ENCODE measurements around the gene RNF214.
"Not testable (repeated sequence)": the region's sequence is repeated elsewhere in the genome, so short reads cannot be mapped to it uniquely, and the experiment has no call there.

DNA sequence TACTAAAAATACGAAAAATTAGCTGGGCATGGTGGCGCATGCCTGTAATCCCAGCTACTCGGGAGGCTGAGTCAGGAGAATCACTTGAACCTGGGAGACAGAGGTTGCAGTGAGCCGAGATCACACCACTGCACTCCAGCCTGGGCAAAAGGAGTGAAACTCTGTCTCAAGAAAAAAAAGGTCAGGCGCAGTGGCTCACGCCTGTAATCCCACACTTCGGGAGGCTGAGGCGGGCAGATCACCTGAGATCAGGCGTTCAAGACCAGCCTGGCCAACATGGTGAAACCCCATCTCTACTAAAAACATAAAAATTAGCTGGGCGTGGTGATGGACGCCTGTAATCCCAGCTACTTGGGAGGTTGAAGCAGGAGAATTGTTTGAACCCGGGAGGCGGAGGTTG is 49.3 kb upstream of the RNF214 start:
- TF ChIP-seq, protein P1, sequence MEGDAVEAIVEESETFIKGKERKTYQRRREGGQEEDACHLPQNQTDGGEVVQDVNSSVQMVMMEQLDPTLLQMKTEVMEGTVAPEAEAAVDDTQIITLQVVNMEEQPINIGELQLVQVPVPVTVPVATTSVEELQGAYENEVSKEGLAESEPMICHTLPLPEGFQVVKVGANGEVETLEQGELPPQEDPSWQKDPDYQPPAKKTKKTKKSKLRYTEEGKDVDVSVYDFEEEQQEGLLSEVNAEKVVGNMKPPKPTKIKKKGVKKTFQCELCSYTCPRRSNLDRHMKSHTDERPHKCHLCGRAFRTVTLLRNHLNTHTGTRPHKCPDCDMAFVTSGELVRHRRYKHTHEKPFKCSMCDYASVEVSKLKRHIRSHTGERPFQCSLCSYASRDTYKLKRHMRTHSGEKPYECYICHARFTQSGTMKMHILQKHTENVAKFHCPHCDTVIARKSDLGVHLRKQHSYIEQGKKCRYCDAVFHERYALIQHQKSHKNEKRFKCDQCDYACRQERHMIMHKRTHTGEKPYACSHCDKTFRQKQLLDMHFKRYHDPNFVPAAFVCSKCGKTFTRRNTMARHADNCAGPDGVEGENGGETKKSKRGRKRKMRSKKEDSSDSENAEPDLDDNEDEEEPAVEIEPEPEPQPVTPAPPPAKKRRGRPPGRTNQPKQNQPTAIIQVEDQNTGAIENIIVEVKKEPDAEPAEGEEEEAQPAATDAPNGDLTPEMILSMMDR (IDR thresholded peaks at IDR 0.05) = not testable (repeated sequence)
- not testable (repeated sequence) for TF ChIP-seq POLR2A (IDR thresholded peaks at IDR 0.05)
